HepG2 (cell line): ENCODE results near the gene CPXM1. TPM values are rescaled to one million over a fixed set of nuclear protein-coding genes. Genes with fewer than 3 reads are reported as not detected.
A peak's percentile ranks its signal among the peaks of the same experiment; 100 is the strongest.

Experiments
- ATAC-seq: fragments of 200-7000 bp; cut with Tn5 transposase; 3 replicates; pipeline ENCODE4 v1.9.1; 2020; ENCODE audit warnings: mild to moderate bottlenecking, moderate library complexity
- BruUV-seq: library from RNA; stranded (reverse); fragments of 400-500 nt; replicated peaks from 2 replicates; lab custom pipeline; 2021; lab: Mats Ljungman, UMichigan
- CTCF ChIA-PET: fragments of 300-600 bp; formaldehyde crosslinking; extraction: SDS; loops from one replicate; lab custom pipeline; 2021; ENCODE audit warnings: low total read pairs, inconsistent platforms, low intra/inter-chr PET ratio; lab: Yijun Ruan, JAX
- POLR2A ChIA-PET: fragments of 350-600 bp; sonication (Branson Sonifier 250); formaldehyde crosslinking; loops from one replicate; lab custom pipeline; 2020; ENCODE audit warnings: antibody characterized with exemption, inconsistent platforms; lab: Yijun Ruan, JAX
- DNase-seq: peaks from one replicate; pipeline ENCODE4 v3.0.0-alpha.2; 2015; ENCODE audit warnings: low spot score
- FAIRE-seq: peaks from 3 replicates; lab custom pipeline; 2011; peaks lifted over from hg19 to GRCh38; lab: Jason Lieb, UNC
- H2AFZ ChIP-seq: one replicate; pipeline ENCODE4 v1.6.1; 2011; ENCODE audit warnings: low read length, inconsistent platforms
- H3K27ac ChIP-seq: fragments of 300-600 bp; 3 replicates; pipeline ENCODE4 v1.8.0; 2011; ENCODE audit warnings: mixed run types, mild to moderate bottlenecking, mixed read lengths, low read length, inconsistent platforms; ENCODE audit not compliant: insufficient read depth; ENCODE audit errors: extremely low read length
- H3K27me3 ChIP-seq, 2 experiments: fragments of 200-600 bp in 1 of 2; 2 replicates in 1 of 2; 3 replicates in 1 of 2; pipeline versions ENCODE4 v1.6.0 to v1.8.0; 2011; ENCODE audit warnings: low read length in 2 of 2, mild to moderate bottlenecking in 2 of 2, moderate library complexity in 2 of 2, inconsistent platforms in 1 of 2; ENCODE audit not compliant: insufficient read depth in 2 of 2, control insufficient read depth in 1 of 2
- H3K36me3 ChIP-seq, 2 experiments: fragments of 200-600 bp in 1 of 2; replicated peaks in 1 of 2; 2 replicates in 1 of 2; 3 replicates in 1 of 2; pipeline versions ENCODE4 v1.5.1 to v1.8.0; 2011; ENCODE audit warnings: low read length in 2 of 2, inconsistent platforms in 1 of 2; ENCODE audit not compliant: insufficient read depth in 2 of 2, control insufficient read depth in 1 of 2
- H3K4me1 ChIP-seq: 2 replicates; pipeline ENCODE4 v1.5.1; 2012; ENCODE audit warnings: low read length, inconsistent platforms; ENCODE audit not compliant: insufficient read depth
- H3K4me2 ChIP-seq: 2 replicates; pipeline ENCODE4 v1.6.0; 2011; ENCODE audit warnings: low read depth, low read length, inconsistent platforms
- H3K4me3 ChIP-seq, 3 experiments: fragments of 200-600 bp in 1 of 3; sonication (generic), shearing (Covaris generic) in 1 of 3; replicated peaks in 1 of 3; 2 replicates each; pipeline ENCODE4 v1.5.1; 2011 to 2016; ENCODE audit warnings: low read length in 3 of 3, inconsistent platforms in 2 of 3, low read depth in 2 of 3, mild to moderate bottlenecking in 2 of 3, control low read depth in 1 of 3, mixed read lengths in 1 of 3; ENCODE audit not compliant: insufficient read depth in 1 of 3
- H3K79me2 ChIP-seq: one replicate; pipeline ENCODE4 v1.6.1; 2011; ENCODE audit warnings: low read length, inconsistent platforms; ENCODE audit not compliant: insufficient read depth
- H3K9ac ChIP-seq: 2 replicates; pipeline ENCODE4 v1.6.0; 2011; ENCODE audit warnings: mild to moderate bottlenecking, low read depth, low read length, inconsistent platforms; ENCODE audit not compliant: insufficient read depth
- H3K9me3 ChIP-seq: 2 replicates; pipeline ENCODE4 v1.5.1; 2012; ENCODE audit warnings: mild to moderate bottlenecking, low read length
- H4K20me1 ChIP-seq: 2 replicates; pipeline ENCODE4 v1.6.0; 2011; ENCODE audit warnings: inconsistent platforms, mild to moderate bottlenecking, low read length, moderate library complexity; ENCODE audit not compliant: insufficient read depth
- HNRNPLL ChIP-seq: fragments of 200-400 bp; formaldehyde crosslinking; IDR thresholded peaks from 2 replicates; pipeline ENCODE4 v1.6.1; 2017; ENCODE audit warnings: mild to moderate bottlenecking, low read depth, low read length; ENCODE audit not compliant: poor library complexity, severe bottlenecking
- KDM4B ChIP-seq: sonication (generic); formaldehyde crosslinking; IDR thresholded peaks from 2 replicates; pipeline ENCODE4 v1.4.0; 2020; ENCODE audit warnings: missing genetic modification reagents
- SALL1 ChIP-seq: sonication (generic); formaldehyde crosslinking; IDR thresholded peaks from 2 replicates; pipeline ENCODE4 v1.8.0; 2022; ENCODE audit warnings: mild to moderate bottlenecking, missing genetic modification reagents
- SIX4 ChIP-seq: sonication (generic); formaldehyde crosslinking; IDR thresholded peaks from 2 replicates; pipeline ENCODE4 v1.4.0; 2020; ENCODE audit warnings: missing genetic modification reagents
- ZNF224 ChIP-seq: sonication (generic); formaldehyde crosslinking; IDR thresholded peaks from 2 replicates; pipeline ENCODE4 v1.5.0; 2020; ENCODE audit warnings: mild to moderate bottlenecking, missing genetic modification reagents
- ZNF232 ChIP-seq: sonication (generic); formaldehyde crosslinking; IDR thresholded peaks from 2 replicates; pipeline ENCODE4 v1.4.0; 2020; ENCODE audit warnings: missing genetic modification reagents, borderline replicate concordance
- ZNF296 ChIP-seq: sonication (generic); formaldehyde crosslinking; conservative IDR thresholded peaks from 2 replicates; pipeline ENCODE4 v1.5.0; 2020; ENCODE audit warnings: mild to moderate bottlenecking, missing genetic modification reagents
- ZNF567 ChIP-seq: sonication (generic); formaldehyde crosslinking; IDR thresholded peaks from 2 replicates; pipeline ENCODE4 v1.8.1; 2023; ENCODE audit warnings: mild to moderate bottlenecking, missing genetic modification reagents, borderline replicate concordance
- WGBS: methylation state at CpG from one replicate; pipeline ENCODE4 v1.1.6; 2017; ENCODE audit warnings: low lambda C conversion rate; 5-methylcytosine and 5-hydroxymethylcytosine counted together
- in situ Hi-C: cut with HindIII; loops from 2 replicates; pipeline ENCODE4 v1.10.0; 2017; ENCODE audit warnings: low pct_unique_long_range_greater_than_20kb; ENCODE audit not compliant: extremely low pct_ligation_motif_present
- intact Hi-C: fragments of 100-400 bp; cut with micrococcal nuclease; formaldehyde crosslinking; loops from one replicate; pipeline ENCODE4 v1.10.0; 2022; ENCODE audit not compliant: unreplicated experiment
- polyA plus RNA-seq, 8 experiments: library from polyadenylated mRNA; depleted of rRNA in 3 of 8; stranded (reverse) in 7 of 8; unstranded in 1 of 8; fragments of >200 nt; fragmentation: Illumina TruSeq in 4 of 8; extraction: Trizol in 4 of 8; gene quantifications; 2 replicates each; pipeline versions ENCODE4 v1.2.1 to v1.2.3, GENCODE V29; 2011 to 2016; ENCODE audit warnings: low read depth in 4 of 8, missing spikeins in 1 of 8, mixed read lengths in 1 of 8; ENCODE audit not compliant: insufficient read depth in 1 of 8
- total RNA-seq, 5 experiments: library from RNA; depleted of rRNA; stranded (reverse); fragments of >200 nt; fragmentation: Illumina TruSeq; extraction: Trizol; gene quantifications; 2 replicates each; pipeline ENCODE4 v1.2.3, GENCODE V29; 2016; ENCODE audit warnings: low read depth in 1 of 5
- TF ChIP-seq, protein P1 (sequence below): IDR thresholded peaks from 2 replicates; pipeline ENCODE4 v1.6.1; 2016
- TF ChIP-seq, protein P2 (sequence below): sonication (generic); formaldehyde crosslinking; IDR thresholded peaks from 2 replicates; pipeline ENCODE4 v1.5.1; 2020; ENCODE audit warnings: mild to moderate bottlenecking, missing genetic modification reagents

Gene CPXM1
- total and polyA plus RNA-seq, 2 of the 13 experiments (the other 11 are each of a cell fraction or from before 2014, with no cell fraction given): 0.07 TPM; not detected in 1

DNA sequence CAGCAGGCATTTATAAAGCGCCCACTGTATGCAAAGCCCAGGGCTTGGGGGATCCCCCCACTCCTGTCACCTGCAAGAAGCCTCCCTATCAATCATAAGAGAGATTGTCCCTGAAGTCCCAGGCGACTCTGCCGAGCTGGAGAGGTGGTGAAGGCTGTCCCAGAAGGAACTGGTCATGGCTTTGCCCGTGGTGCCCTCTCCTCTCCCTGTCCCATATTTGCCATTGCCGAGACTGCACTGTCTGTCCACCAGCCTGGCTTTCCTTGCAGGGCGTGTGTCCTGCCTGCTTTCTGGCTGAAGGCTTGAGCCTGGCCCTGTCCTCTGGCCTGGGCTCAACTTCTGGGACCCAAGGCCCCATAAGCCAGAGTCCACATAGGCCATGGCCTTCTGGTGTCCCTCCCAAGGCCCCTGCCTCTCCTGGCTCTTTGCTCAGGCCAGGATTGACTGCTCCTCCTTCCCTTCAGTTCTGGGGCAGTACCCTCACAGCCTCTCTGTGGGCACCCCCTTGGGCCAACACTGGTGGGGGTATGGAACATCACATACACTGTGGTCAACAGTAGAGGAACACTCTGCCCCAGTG lies 46.9 kb downstream of the CPXM1 start:
- DNase-seq (no peak), ATAC-seq (no peak), FAIRE-seq (no peak)
- no peak overlapping the region; the same call in 1 of the 2 replicates for H3K4me2 ChIP-seq
- H3K36me3 ChIP-seq: no peaks in the 10 kb centered on the region
- 0 out of 2 replicates have a peak, but pooled peaks cover 3% of the 10 kb centered on the region for H4K20me1 ChIP-seq
- H3K4me3 ChIP-seq: no peak overlapping the region
- no peaks in the 10 kb centered on the region for H3K79me2 ChIP-seq
- peaks cover 14 to 73% of the 10 kb centered on the region in 2 experiments for H3K27me3 ChIP-seq
- TF ChIP-seq SIX4 (CRISPR knock-in tag): no peak
- peak; percentile 45; the same call in 1 of the 2 replicates for TF ChIP-seq ZNF296 (CRISPR knock-in tag)
- POLR2A ChIA-PET: interaction anchor here (1.0 to 1.5 kb wide), 3 partner anchors 9 to 101 kb away, joined by 3 to 5 read pairs (median 3); partner anchors contain the start of genes IDH3B and NOP56
- in situ Hi-C loops (loop anchor here (5.0 to 10.0 kb wide), 2 partner anchors 66 to 91 kb away; partner anchors contain the start of genes PCED1A and VPS16), intact Hi-C loops (loop anchor here (5.0 kb wide), 1 partner anchor 41 kb away; no protein-coding TSS in a partner anchor)
- peaks cover 37% of the 10 kb centered on the region for H3K4me1 ChIP-seq
- no peak overlapping the region for H2AFZ ChIP-seq
- TSS peak; percentile 35 for BruUV-seq
- no peak overlapping the region for H3K27ac ChIP-seq
- no peaks in the 10 kb centered on the region for H3K9me3 ChIP-seq
- H3K9ac ChIP-seq: no peak overlapping the region
- CTCF ChIA-PET: interaction anchor here (1.9 to 2.2 kb wide), 2 partner anchors 40 to 65 kb away, joined by 5 to 7 read pairs; no protein-coding TSS in a partner anchor
- 29% methylated on average over 5 of the region's 6 CpGs for WGBS

DNA sequence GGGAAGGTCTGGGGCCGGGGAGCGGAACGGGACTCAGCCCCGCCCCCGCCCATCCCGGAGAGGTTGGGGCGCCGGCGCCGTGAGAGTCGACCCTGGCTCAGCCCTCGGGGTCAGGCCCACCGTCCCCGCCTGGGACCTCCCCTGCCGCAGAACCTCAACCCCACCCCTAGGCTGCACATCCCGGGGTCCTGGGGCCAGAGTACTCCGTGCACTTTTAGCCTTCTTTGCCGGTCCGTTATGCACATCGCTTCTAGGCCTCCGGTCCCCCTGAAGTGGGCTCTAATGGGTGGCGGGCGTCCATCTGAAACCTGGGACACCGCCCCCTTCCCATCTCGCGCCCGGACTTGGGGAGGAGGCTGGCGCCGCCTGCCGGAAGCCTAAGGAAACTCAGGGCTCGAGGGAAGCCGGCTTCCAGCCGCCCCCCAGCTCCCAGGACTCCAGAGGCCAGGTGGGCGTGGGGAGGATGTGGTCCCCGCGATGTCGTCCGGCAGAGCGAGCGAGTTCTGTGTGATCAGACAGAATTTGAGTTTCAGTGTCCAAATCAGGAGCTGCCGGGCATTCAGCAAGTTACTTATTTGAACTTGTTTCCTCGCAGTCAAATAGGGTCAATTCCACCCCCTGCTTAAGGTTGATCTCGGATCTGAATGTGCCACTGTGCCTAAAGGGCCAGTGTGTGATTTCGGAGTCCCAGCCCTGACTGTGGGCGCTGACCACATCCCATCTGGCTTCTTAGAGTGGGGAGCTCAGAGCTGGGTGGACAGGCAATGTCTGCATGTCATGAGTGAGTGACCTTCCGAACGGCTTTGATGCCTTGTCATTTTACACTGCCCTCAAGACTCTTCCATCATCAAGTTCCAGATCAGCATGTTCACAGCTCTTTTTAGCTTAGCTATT lies 47.6 kb downstream of the CPXM1 start:
- H3K27me3 ChIP-seq: peaks cover 15 to 73% of the 10 kb centered on the region in 2 experiments
- no peaks in the 10 kb centered on the region for H3K79me2 ChIP-seq
- DNase-seq: peak; percentile 58
- H3K27ac ChIP-seq: no peak overlapping the region
- peak overlapping the region; percentile 48 to 79 (median 67) for H3K4me3 ChIP-seq
- no peak for FAIRE-seq
- no TSS peak for BruUV-seq
- H2AFZ ChIP-seq: no peak overlapping the region
- H3K9ac ChIP-seq: no peak overlapping the region
- peaks cover 37% of the 10 kb centered on the region for H3K4me1 ChIP-seq
- ChIA-PET CTCF (interaction anchor here (1.9 to 2.2 kb wide), 2 partner anchors 39 to 64 kb away, joined by 5 to 7 read pairs; no protein-coding TSS in a partner anchor), POLR2A (interaction anchor here (0.7 to 1.5 kb wide), 5 partner anchors 9 to 101 kb away, joined by 3 to 5 read pairs (median 3); partner anchors contain the start of genes IDH3B, NOP56, PCED1A and VPS16)
- intact Hi-C loops (loop anchor here (5.0 kb wide), 1 partner anchor 41 kb away; no protein-coding TSS in a partner anchor), in situ Hi-C loops (loop anchor here (5.0 to 10.0 kb wide), 2 partner anchors 66 to 92 kb away; partner anchors contain the start of genes PCED1A and VPS16)
- ATAC-seq: peak; percentile 15
- 8% methylated on average over 46 of the region's 47 CpGs for WGBS
- H3K9me3 ChIP-seq: no peaks in the 10 kb centered on the region
- 0 out of 2 replicates have a peak, but pooled peaks cover 3% of the 10 kb centered on the region for H4K20me1 ChIP-seq
- no peaks in the 10 kb centered on the region for H3K36me3 ChIP-seq
- peak overlapping the region; percentile 93 for H3K4me2 ChIP-seq
- TF ChIP-seq ZNF224 (CRISPR knock-in tag) (no peak), SALL1 (peak; percentile 65; the same call in 1 of the 2 replicates), HNRNPLL (peak; percentile 57), KDM4B (CRISPR knock-in tag) (no peak; the same call in 1 of the 2 replicates), ZNF567 (no peak; the same call in 1 of the 2 replicates), ZNF232 (no peak)
- TF ChIP-seq, protein P1, sequence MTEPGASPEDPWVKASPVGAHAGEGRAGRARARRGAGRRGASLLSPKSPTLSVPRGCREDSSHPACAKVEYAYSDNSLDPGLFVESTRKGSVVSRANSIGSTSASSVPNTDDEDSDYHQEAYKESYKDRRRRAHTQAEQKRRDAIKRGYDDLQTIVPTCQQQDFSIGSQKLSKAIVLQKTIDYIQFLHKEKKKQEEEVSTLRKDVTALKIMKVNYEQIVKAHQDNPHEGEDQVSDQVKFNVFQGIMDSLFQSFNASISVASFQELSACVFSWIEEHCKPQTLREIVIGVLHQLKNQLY: no peak
- TF ChIP-seq, protein P2, sequence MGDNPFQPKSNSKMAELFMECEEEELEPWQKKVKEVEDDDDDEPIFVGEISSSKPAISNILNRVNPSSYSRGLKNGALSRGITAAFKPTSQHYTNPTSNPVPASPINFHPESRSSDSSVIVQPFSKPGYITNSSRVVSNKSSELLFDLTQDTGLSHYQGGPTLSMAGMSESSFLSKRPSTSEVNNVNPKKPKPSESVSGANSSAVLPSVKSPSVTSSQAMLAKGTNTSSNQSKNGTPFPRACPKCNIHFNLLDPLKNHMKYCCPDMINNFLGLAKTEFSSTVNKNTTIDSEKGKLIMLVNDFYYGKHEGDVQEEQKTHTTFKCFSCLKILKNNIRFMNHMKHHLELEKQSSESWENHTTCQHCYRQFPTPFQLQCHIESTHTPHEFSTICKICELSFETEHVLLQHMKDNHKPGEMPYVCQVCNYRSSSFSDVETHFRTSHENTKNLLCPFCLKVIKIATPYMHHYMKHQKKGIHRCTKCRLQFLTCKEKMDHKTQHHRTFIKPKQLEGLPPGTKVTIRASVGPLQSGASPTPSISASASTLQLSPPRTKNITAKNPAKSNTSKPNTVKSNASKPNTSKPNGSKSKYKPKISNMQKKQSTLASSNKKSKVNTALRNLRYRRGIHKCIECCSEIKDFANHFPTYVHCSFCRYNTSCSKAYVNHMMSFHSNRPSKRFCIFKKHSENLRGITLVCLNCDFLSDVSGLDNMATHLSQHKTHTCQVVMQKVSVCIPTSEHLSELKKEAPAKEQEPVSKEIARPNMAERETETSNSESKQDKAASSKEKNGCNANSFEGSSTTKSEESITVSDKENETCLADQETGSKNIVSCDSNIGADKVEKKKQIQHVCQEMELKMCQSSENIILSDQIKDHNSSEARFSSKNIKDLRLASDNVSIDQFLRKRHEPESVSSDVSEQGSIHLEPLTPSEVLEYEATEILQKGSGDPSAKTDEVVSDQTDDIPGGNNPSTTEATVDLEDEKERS: no peak
